HG03575 (cell line): Measurements from ENCODE around the gene PDF.
"Not testable (repeated sequence)": the region's sequence is repeated elsewhere in the genome, so short reads cannot be mapped to it uniquely, and the experiment has no call there.

ENCODE experiments used
- ATAC-seq: cut with Tn5 transposase; IDR thresholded peaks from one replicate; pipeline ENCODE4 v1.9.1; 2021; ENCODE audit not compliant: unreplicated experiment, insufficient number of reproducible peaks, low FRiP score; ENCODE audit errors: extremely low read depth

The PDF gene

DNA sequence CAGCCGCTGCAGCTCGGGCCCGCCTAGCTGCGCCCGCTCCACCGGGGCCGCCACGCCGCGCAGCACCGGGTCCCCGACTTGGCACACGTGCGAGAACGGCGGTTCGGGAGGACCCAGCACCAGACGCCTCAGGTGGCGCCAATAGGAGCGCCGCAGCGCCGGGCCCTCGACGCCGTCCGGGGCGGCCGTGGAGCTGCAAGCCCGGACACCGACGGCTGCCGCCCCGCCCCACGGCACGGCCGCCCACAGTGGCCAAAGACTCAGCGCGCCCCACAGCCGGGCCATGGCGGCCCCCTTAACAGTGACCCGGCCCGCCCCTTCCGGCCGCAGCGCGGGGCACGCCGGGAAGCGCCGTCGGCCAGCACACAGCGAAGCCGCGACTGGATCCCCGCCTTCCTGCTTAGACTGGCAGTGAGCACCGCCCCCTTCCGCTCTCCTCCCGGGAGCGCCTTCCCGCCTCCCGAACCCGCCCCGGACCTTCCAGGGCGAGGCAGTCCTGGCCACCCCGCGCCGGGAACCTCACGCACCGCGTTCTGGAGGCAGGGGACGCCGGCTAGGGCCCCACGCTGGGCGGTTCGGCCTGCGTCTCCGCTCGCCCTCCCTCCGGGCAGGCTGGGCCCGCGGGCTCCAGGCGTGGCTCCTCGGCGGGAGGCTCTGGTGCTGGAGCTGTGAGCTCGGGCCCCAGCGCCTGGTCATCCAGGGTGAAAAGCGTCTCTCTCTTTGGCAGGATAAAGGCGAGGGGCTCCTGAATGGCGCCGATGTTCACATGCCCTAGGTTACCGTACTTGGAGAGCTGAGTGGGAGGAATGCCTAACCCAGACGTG is at the start of gene PDF:
TSS of gene PDF (minus strand) at position 303 of the 824 bp plus-strand sequence. CDS start at position 285, 18 bp downstream.
- peak; percentile 53 for ATAC-seq

DNA sequence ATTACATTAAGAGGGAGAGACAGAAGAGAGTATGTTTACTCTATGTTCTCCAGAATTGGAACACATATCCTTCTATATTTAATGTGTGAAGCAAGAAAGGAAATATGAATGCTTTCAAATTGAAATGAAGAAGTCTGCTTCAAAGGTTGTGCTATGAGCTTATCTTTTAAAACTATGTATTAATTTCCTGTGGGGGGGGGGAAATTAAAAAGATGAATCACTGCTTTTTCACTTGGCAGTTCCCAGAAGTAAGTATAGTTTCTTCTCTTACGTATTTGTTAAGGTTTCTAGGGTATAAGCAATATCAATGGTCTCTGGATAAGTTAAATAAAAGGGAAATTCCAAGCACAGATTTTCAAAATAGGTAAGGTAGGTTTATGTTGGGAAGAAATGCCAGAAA is 48.4 kb upstream of the PDF start:
- ATAC-seq = no peak

- no peak for ATAC-seq
Observed at GRCh38 chr16:69378036-69378435, 47.6 kb upstream of the PDF start.

DNA sequence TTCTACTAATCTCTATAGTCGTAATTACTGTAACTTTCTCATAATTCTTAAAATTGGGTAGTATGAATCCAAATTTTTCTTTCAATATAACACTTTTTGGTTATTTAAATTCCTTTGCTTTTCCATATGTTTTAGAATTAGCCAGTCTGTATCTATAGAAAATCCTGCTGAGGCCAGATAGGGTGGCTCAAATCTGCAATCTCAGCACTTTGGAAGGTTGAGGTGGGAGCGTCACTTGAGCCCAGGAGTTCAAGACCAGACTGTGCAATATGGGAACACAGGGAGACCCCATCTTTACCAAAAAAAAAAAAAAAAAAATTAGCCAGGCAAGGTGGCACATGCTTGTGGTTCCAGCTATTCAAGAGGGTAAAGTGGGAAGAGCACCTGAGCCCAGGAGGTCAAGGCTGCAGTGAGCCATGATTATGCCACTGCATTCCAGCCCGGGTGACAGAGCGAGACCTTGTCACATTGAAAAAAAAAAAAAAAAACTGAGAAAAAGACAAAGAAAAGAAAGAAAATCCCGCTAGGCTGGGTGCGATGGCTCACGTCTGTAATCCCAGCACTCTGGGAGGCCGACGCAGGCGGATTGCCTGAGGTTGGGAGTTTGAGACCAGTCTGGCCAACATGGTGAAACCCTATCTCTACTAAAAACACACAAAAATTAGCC is 46.1 kb upstream of the PDF start:
- no peak for ATAC-seq

DNA sequence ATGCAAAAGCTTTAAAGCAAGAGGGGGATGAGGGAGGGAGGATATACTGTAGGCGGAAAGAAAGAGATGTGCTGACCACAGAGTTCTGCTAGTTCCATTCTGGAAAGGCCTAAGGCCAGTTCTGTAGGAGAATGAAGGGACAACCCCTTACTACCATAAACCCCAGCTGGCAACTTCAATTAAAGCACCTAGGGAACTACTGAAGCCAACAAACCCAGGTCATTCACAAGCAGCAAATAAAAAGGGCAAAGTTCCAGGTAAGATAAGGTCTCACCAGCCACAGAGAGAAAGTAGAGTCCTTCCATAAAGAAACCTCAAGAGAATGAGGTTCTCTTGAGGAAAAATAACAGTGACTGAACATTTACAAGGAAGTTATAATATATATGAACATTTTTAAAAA is 42.6 kb upstream of the PDF start:
- ATAC-seq = no peak

GRCh38 chr16:69371564-69371963 is 41.2 kb upstream of the PDF start:
- no peak for ATAC-seq

DNA sequence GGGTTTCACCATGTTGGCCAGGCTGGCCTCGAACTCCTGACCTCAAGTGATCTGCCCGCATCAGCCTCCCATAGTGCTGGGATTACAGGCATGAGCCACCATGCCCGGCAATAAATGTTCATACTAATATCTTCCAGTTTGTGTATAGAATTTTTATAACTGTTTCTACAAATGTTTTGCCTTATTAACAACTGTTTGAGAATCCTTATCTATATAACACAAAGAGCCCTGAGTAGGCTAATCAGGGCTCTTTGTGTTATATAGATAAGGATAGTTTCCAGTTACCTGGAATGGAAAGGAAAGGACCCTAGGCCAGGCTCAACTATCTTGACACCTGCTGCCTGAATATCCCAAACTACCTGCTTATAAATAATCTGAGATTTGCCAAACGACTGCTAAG is 38.5 kb upstream of the PDF start:
- no peak for ATAC-seq

- no peak for ATAC-seq
Observed at GRCh38 chr16:69367980-69368379, 37.6 kb upstream of the PDF start.

DNA sequence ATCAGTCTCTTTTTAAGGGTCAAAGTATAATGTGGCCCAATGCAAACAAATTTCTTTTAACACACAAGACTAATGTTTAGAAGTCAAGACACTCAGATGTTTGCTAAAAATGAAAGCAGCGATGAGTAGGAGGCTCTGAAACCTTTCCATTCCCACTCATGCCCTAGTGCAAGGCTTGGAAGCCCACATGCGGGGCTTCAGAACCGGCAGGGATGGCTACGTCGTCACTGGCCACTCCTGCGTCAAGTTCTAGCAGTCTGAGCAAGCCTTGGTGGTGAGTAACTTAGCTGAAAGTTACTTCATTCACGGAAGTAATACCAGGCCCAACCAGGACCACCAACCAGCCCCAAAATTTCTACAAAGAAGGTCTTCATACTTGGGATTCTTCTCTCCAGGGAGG is 36.0 kb upstream of the PDF start:
- no peak for ATAC-seq

- no peak for ATAC-seq
Observed at GRCh38 chr16:69365901-69366300, 35.5 kb upstream of the PDF start.

DNA sequence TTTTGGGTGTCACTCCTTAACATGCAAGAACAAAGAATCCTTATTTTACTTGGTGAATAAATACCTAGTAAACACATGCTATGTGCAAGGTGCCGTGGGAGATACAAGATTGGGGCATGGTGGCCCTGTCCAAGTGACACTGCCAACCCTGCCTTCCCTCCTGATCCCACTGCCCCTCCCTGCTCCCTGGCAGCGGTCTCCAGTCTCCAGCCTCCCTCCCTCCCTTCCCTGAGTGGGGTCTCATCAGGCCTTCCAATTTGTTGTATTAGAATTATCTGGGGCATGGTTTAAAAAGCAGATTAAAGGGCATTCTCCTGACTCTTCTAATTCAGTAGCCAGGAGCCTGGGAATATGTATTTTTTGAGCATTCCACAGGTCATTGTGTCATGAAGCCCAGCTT is 33.7 kb upstream of the PDF start:
- no peak for ATAC-seq

- no peak for ATAC-seq
Observed at GRCh38 chr16:69363281-69363717, 32.9 kb upstream of the PDF start.

- not testable (repeated sequence) for ATAC-seq
Observed at GRCh38 chr16:69360070-69360469, 29.7 kb upstream of the PDF start.

DNA sequence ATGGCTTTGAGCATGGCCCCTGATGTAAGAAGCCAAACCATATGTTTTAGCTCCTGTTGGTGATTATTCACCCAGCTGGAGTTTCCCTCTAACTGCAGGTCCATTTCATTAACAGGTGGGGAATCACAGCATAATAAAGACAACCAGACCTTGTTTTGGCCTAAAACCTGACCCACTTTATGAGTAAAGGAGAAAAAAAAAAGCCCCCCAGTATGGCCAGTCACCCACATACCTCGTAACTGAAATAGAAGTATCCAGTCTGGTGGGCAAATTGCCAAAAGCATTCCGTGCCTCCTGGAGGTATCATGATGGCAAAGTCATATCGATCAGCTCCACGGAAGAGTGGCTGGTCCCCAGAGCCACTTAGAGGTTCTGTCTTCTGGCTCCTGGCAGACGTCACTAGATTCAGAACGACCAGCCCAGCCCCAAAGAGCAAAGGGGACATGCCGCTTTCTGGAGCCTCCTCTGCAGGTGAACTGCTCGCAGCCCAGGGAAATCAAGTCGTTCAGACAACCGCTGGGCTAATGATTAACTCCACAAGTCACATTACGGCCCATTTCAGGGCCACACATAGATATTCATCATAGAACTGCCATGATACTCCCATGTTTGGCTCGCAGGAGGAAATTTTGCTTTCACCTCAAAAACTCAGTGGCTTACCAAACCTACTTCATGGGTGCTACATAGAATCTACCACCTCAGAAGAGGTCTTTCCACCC is 21.1 kb upstream of the PDF start, which contains the start of gene TMED6:
TSS of gene TMED6 (minus strand) at position 478 of the 719 bp plus-strand sequence. CDS start at position 445, 33 bp downstream.
- ATAC-seq = no peak

- no peak for ATAC-seq
Observed at GRCh38 chr16:69350536-69351133, 20.2 kb upstream of the PDF start.

- ATAC-seq = no peak
Observed at GRCh38 chr16:69349536-69349935, 19.1 kb upstream of the PDF start.

- ATAC-seq = no peak
Observed at GRCh38 chr16:69348222-69348621, 17.8 kb upstream of the PDF start.

GRCh38 chr16:69346683-69347082 is 16.3 kb upstream of the PDF start:
- ATAC-seq = no peak

DNA sequence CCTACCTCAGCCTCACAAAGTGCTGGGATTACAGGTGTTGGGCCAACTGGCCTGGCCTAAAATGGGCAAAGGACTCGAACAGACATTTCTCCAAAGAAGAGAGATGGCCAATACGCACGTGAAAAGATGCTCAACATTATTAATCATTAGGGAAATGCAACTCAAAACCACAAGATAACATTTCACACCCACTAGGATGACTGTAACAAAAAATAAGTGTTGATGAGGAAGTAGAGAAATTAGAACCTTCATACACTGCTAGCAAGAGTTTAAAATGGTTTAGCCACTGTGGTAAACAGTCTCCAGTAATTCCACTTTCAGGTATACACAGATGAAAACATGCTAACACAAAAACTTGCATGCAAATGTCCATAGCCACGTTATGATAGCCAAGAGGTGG is 15.5 kb upstream of the PDF start:
- ATAC-seq = no peak
